SK-N-MC (cell line): ENCODE measurements around the gene CDC42BPB.

ENCODE experiments used
- EZH2 ChIP-seq: fragments of 200-600 bp; sonication (generic); IDR thresholded peaks from one replicate; pipeline ENCODE4 v1.6.1; 2017; ENCODE audit warnings: antibody characterized with exemption
- POLR2AphosphoS5 ChIP-seq: IDR thresholded peaks from 2 replicates; pipeline ENCODE4 v1.6.1; 2012; ENCODE audit warnings: mild to moderate bottlenecking, low read depth, low read length, borderline replicate concordance

DNA sequence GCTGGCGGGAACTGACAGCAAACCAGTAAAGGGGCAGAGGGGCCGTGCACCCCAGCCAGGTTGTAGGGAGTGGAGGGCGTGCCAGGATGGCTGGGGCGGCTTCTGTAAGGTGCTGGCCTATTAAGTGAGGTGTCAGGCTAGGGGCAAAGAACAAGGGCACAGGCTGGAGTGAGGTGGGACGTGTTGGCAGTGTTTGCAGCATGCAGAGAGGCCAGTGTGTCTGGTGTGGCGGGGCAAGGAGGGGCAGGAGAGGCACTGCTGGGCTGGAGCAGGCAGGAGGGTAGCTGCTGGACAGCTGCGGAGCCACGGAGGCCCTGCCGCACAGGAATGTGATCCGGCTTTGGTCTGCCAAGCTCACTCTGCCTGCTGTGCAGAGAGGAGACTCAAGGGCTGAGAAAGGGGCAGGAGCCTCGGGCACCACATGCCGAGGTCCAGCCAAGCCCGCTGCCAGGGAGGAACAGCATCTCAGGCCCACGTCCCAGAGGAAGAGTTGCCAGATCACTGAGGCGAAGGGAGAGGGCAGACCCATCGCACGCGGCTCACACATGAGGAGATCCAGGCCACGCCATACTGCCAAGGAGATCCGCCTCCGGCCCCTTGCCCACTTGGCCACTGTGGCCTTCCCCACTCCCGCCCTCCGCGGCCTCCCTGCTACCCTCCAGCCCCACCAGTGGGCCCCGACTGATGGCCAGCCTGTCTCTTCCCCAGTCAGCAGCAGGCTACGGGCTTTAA, 88.1 kb downstream of the CDC42BPB start:
- TF ChIP-seq POLR2AphosphoS5 (no peak), EZH2 (no peak)
